NCI-H128 (cell line): ENCODE measurements around the gene PGAP3.

Experiments
- DNase-seq: peaks from one replicate; lab custom pipeline; 2025; ENCODE audit not compliant: unreplicated experiment; lab: John Stamatoyannopoulos, UW

PGAP3 gene

GRCh38 chr17:39624313-39624712, 63.5 kb downstream of the PGAP3 start:
- no peak for DNase-seq

- DNase-seq: peak; percentile 49
Measured at GRCh38 chr17:39623356-39623950, 64.4 kb downstream of the PGAP3 start.

GRCh38 chr17:39622380-39623006, 65.4 kb downstream of the PGAP3 start:
- no peak for DNase-seq

- peak; percentile 84 for DNase-seq
Measured at GRCh38 chr17:39621523-39622379, 66.1 kb downstream of the PGAP3 start.
